GM12891 (cell line): ENCODE measurements around the gene SLC7A14.

ENCODE experiments used
- DNase-seq: peaks from one replicate; pipeline ENCODE4 v3.0.0; 2011; ENCODE audit warnings: low spot score; ENCODE audit not compliant: insufficient read length
- FAIRE-seq: peaks from 2 replicates; lab custom pipeline; 2011; peaks lifted over from hg19 to GRCh38; lab: Jason Lieb, UNC
- PAX5 ChIP-seq: IDR thresholded peaks from 2 replicates; pipeline ENCODE4 v1.6.1; 2011; ENCODE audit warnings: low read length, moderate library complexity, mild to moderate bottlenecking; ENCODE audit not compliant: insufficient read depth, severe bottlenecking
- POLR2A ChIP-seq: IDR thresholded peaks from 2 replicates; pipeline ENCODE4 v1.6.1; 2011; ENCODE audit warnings: low read depth, low read length, control low read depth
- POLR2AphosphoS5 ChIP-seq: IDR thresholded peaks from 2 replicates; pipeline ENCODE4 v1.6.1; 2011; ENCODE audit warnings: low read depth, low read length, control low read depth
- POU2F2 ChIP-seq: IDR thresholded peaks from 2 replicates; pipeline ENCODE4 v1.6.1; 2011; ENCODE audit warnings: low read depth, mild to moderate bottlenecking, control low read depth, low read length, moderate library complexity
- SPI1 ChIP-seq: IDR thresholded peaks from 2 replicates; pipeline ENCODE4 v1.6.1; 2011; ENCODE audit warnings: low read depth, low read length, control low read depth
- TAF1 ChIP-seq: IDR thresholded peaks from 2 replicates; pipeline ENCODE4 v1.6.1; 2011; ENCODE audit warnings: low read depth, low read length, control low read depth

The SLC7A14 gene

DNA sequence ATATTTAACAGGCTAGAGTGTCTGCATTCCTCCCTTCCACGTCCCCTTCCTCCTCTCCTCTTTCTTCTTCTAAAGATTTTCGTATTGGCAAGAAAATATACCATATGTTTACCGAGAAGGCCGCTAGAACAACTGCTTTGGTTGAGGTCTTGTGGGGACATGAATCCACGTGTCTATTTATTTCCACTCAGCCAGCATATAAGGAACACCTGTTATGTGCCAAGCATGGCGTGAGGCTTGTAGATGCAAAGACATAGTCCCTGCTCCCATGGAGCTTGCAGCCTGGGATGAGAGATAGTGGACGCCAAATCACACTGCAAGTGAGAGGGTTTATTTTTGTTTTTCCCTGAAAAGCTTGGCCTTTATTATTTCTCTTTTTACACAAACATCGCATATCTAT is 57.1 kb downstream of the SLC7A14 start:
- TF ChIP-seq SPI1 (no peak), POU2F2 (no peak), POLR2AphosphoS5 (no peak), PAX5 (no peak), TAF1 (no peak), POLR2A (no peak)
- DNase-seq (no peak), FAIRE-seq (no peak)

- TF ChIP-seq POLR2A (no peak), SPI1 (no peak)
- FAIRE-seq, result no peak
- no peak for DNase-seq
These were observed 61.8 kb downstream of the SLC7A14 start for GRCh38 chr3:170524073-170524472.

DNA sequence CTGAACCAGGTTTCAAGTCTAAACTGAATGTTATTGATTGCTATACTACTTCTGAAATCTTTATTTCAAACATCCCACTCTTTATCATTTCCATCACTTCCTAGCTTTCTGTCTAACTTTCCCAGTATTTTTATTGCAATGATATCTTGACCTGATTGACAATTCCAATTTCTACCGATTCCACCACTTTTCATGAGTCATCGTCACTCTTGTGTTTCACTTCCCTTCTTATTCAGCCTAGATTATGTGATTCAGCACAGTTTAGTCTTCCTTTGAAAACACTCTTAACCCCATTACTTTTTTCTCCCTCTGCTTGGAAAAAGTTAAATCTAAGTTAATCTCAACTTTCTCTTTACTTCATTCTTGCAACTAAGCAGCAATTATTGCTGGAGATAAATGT is 62.6 kb downstream of the SLC7A14 start:
- no peak for FAIRE-seq
- TF ChIP-seq POLR2A (no peak), SPI1 (peak; percentile 91)
- no peak for DNase-seq

GRCh38 chr3:170522201-170522600 is 63.7 kb downstream of the SLC7A14 start:
- no peak for TF ChIP-seq POLR2A
- TF ChIP-seq POLR2AphosphoS5, result no peak
- TF ChIP-seq POU2F2, result no peak
- TF ChIP-seq SPI1, result no peak
- TF ChIP-seq PAX5, result no peak
- TF ChIP-seq TAF1, result no peak
- FAIRE-seq, result no peak

DNA sequence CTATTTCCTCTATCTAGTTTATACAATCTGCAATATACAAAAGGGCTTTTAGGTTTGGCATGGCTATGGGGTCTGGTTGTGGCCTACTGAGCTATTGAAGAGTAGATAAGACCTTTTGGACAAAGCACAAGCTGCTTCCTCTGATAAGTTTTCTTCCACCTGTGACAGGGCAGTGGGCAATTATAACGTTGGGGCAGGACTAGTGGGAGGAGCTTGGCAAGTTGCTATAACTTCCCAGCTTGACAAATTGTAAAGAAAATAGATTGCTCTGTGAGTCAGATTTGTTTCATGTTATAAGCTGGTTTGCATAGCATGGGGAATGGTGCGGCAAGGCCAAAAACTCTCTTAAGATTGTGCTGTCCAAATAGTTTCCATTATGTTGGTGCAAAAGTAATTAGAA is 64.9 kb downstream of the SLC7A14 start:
- no peak for DNase-seq
- FAIRE-seq, result no peak

More at GRCh38 chr3:170522201-170522600, 63.7 kb downstream of the SLC7A14 start:
- no peak for DNase-seq

DNA sequence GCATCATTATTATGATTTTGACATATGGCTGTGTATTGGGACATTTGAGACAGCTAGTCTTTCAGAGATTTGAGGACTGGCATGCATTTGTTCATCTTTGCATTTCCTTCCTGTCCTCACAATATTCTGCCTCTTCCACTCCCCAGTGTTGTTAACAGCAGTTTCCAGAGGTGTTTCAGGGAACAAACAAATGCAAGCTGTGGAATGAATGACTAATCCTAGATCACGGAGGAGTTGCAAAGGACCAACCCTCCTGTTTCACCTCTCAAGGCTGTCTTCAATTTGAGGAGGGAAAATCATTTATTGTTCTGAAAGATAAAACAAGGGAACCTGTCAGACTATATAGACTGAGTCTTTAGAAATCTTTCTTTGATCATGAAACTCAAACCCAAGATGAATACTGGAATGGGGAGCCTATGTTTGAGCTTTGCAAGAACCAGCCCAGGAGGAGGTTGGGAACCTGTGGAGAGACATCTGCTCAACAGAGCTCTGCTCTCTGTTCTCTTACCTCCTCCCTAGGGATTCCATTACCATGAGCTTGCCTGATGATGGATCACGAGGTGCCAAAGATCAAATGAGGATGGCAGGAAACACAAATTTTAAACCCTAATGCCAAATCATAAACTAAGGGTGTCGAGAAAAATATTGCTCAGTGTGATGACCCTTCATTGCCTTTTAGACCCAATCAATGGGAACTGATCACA is 68.5 kb downstream of the SLC7A14 start:
- no peak for TF ChIP-seq PAX5
- TF ChIP-seq SPI1, result no peak
- TF ChIP-seq POU2F2, result no peak
- TF ChIP-seq TAF1, result no peak
- FAIRE-seq, result no peak
- DNase-seq, result no peak

More for the DNA sequence above, 64.9 kb downstream of the SLC7A14 start:
- TF ChIP-seq POU2F2, result no peak
- TF ChIP-seq POLR2A, result no peak
- no peak for TF ChIP-seq SPI1
- TF ChIP-seq POLR2AphosphoS5, result no peak
- TF ChIP-seq PAX5, result no peak
- no peak for TF ChIP-seq TAF1

DNA sequence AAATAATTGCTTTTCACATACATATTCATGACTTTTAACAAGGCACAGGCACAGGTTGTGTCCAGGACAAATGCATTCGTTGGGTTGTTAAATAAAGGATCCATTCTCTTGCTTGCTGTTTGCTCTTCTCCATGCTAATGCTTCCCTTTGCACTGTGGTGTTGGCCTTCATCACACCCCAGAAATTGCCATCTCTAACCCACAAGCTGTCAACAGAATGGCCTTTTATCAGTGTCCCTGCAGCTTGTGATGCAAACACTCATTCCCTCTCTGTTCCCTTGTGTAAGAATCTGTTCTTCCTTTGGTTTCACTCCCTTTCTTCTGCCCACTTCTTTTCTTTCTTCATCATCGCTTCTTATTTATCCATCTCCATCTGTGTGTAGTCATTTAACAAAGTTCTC is 72.2 kb downstream of the SLC7A14 start:
- FAIRE-seq (no peak), DNase-seq (no peak)
- no peak for TF ChIP-seq POLR2A
- no peak for TF ChIP-seq POU2F2
- TF ChIP-seq TAF1, result no peak
- TF ChIP-seq POLR2AphosphoS5, result no peak

GRCh38 chr3:170511371-170511770 is 74.5 kb downstream of the SLC7A14 start:
- no peak for FAIRE-seq
- DNase-seq, result no peak
- no peak for TF ChIP-seq POU2F2
- TF ChIP-seq POLR2AphosphoS5, result no peak
- TF ChIP-seq TAF1, result no peak
- TF ChIP-seq SPI1, result no peak
- no peak for TF ChIP-seq POLR2A
- no peak for TF ChIP-seq PAX5

DNA sequence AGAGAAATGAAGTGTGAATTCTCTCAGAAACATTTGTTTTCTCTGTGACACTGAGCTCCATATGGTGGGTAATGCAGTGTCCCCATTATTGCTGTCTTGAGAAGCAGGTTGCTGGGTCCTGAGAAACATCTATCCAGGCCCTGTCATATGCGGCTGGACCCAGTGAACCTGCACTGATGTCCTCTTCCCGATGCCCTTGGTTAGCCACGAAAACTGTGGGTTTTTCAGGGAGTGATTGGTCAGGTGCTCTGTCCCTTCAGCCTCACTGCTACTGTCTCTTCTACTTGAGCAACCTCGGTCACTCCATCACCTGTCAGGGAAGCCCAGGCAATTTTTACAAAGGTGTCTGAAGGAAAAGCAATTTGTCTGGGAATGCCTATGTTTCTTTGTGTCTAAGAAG is 77.0 kb downstream of the SLC7A14 start:
- TF ChIP-seq PAX5 (no peak), POLR2AphosphoS5 (no peak), POLR2A (no peak), TAF1 (no peak), SPI1 (no peak), POU2F2 (no peak)
- FAIRE-seq, result no peak
- DNase-seq, result no peak

GRCh38 chr3:170508291-170508690 is 77.6 kb downstream of the SLC7A14 start:
- TF ChIP-seq POLR2AphosphoS5 (no peak), POU2F2 (no peak), SPI1 (no peak), TAF1 (no peak), POLR2A (no peak), PAX5 (no peak)
- FAIRE-seq (no peak), DNase-seq (no peak)

DNA sequence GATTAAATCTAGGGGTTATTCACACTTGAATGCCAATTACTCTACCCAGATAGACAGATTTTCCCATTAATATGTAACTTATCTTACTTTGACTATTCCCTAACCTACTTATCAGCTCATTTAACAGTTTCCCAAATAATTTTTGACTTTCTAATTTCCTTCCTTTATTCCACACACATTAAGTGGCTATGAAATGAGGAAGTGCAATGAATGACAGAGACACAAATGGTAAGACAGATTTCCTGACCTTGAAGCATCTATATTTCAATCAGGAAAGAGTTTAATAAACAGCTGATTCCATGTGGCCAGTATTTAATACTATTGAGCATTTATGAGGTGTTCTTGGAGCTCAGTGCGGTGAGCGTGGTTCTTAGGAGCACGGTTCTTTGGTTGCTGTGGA is 78.8 kb downstream of the SLC7A14 start:
- DNase-seq, result no peak
- no peak for FAIRE-seq
- no peak for TF ChIP-seq PAX5
- TF ChIP-seq SPI1, result peak; percentile 61
- no peak for TF ChIP-seq POU2F2
- no peak for TF ChIP-seq POLR2AphosphoS5
- TF ChIP-seq POLR2A, result no peak
